ENCODE data around the gene TRHDE. TPM values are rescaled to one million over a fixed set of nuclear protein-coding genes. Genes with fewer than 3 reads are reported as not detected.
"Not testable (repeated sequence)": the region's sequence is repeated elsewhere in the genome, so short reads cannot be mapped to it uniquely, and the experiment has no call there.

The TRHDE gene
- total RNA-seq, 1 donor from 2014 or later = 0.51 TPM

DNA sequence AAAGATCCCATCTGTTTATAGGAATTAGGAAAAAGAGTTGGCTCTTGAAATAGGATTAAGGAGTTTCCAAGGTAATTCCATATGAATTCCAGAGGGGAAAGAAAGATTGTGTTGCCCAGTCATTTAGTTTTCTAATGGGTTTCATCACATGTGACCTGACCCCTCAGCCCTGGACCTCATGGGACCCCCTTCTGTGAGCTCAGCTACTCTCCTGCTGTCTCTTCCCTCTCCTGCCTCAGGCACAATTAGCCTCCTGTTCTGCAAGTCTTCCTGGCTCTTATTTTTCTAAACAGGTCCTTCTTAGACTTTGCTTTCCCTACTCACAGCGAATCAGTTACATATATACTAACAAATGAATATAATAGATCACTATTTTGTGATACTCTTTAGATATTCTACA, 237.7 kb downstream of the TRHDE start:
- no peaks in the 10 kb centered on the region for H3K27me3 Mint-ChIP-seq (ENCODE audit: low read depth)
- no peak for TF ChIP-seq CTCF (conservative IDR thresholded peaks at IDR 0.05)
- no peak overlapping the region for H3K4me3 Mint-ChIP-seq
- H3K27ac Mint-ChIP-seq (ENCODE audit: unreplicated experiment) = no peak overlapping the region
- peaks cover 9% of the 10 kb centered on the region for H3K9me3 Mint-ChIP-seq
- DNase-seq (ENCODE audit: low read depth, low spot score) = no peak
- H3K4me1 Mint-ChIP-seq = peaks cover 34% of the 10 kb centered on the region
- H3K36me3 Mint-ChIP-seq (ENCODE audit: low read depth) = no peaks in the 10 kb centered on the region

GRCh38 chr12:72510772-72511171, 238.6 kb downstream of the TRHDE start:
- H3K36me3 Mint-ChIP-seq (ENCODE audit: low read depth) = no peaks in the 10 kb centered on the region
- H3K27me3 Mint-ChIP-seq (ENCODE audit: low read depth) = no peaks in the 10 kb centered on the region
- no peak overlapping the region for H3K4me3 Mint-ChIP-seq
- peaks cover 9% of the 10 kb centered on the region for H3K9me3 Mint-ChIP-seq
- no peak for DNase-seq (ENCODE audit: low read depth, low spot score)
- H3K27ac Mint-ChIP-seq (ENCODE audit: unreplicated experiment) = no peak overlapping the region
- peaks cover 27% of the 10 kb centered on the region for H3K4me1 Mint-ChIP-seq
- no peak for TF ChIP-seq CTCF (conservative IDR thresholded peaks at IDR 0.05)

- Mint-ChIP-seq H3K4me3 (no peak overlapping the region), H3K9me3 (peaks cover 9% of the 10 kb centered on the region), H3K27me3 (ENCODE audit: low read depth) (no peaks in the 10 kb centered on the region), H3K27ac (ENCODE audit: unreplicated experiment) (no peak overlapping the region), H3K4me1 (peaks cover 26% of the 10 kb centered on the region), H3K36me3 (ENCODE audit: low read depth) (no peaks in the 10 kb centered on the region)
- TF ChIP-seq CTCF (conservative IDR thresholded peaks at IDR 0.05) = no peak
- DNase-seq (ENCODE audit: low read depth, low spot score) = no peak
Measured at GRCh38 chr12:72511498-72511897, 239.3 kb downstream of the TRHDE start.

DNA sequence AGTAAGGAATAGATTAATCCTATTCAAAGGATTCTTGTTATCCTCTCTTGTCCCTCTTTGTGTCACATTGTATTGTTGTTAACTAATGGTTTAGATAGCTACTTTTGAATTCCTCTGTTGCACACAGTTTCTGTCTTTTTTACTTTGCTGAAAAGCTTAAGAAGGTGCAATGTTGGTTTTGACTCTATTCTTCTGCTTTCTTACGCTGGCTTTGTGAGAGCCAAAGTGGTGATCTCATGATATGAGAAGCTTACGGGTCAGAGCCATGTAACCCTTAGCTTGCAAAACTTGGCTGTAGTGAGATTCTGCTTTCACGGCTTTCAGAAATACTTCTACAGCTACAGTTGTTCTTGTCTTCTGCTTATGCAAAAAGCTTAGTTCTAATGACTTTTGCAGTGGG, 239.7 kb downstream of the TRHDE start:
- H3K27ac Mint-ChIP-seq (ENCODE audit: unreplicated experiment) = peak overlapping the region; percentile 94
- peaks cover 8% of the 10 kb centered on the region for H3K9me3 Mint-ChIP-seq
- no peaks in the 10 kb centered on the region for H3K36me3 Mint-ChIP-seq (ENCODE audit: low read depth)
- no peak overlapping the region for H3K4me3 Mint-ChIP-seq
- no peak for DNase-seq (ENCODE audit: low read depth, low spot score)
- peaks cover 26% of the 10 kb centered on the region for H3K4me1 Mint-ChIP-seq
- TF ChIP-seq CTCF (conservative IDR thresholded peaks at IDR 0.05) = no peak
- H3K27me3 Mint-ChIP-seq (ENCODE audit: low read depth) = no peaks in the 10 kb centered on the region

DNA sequence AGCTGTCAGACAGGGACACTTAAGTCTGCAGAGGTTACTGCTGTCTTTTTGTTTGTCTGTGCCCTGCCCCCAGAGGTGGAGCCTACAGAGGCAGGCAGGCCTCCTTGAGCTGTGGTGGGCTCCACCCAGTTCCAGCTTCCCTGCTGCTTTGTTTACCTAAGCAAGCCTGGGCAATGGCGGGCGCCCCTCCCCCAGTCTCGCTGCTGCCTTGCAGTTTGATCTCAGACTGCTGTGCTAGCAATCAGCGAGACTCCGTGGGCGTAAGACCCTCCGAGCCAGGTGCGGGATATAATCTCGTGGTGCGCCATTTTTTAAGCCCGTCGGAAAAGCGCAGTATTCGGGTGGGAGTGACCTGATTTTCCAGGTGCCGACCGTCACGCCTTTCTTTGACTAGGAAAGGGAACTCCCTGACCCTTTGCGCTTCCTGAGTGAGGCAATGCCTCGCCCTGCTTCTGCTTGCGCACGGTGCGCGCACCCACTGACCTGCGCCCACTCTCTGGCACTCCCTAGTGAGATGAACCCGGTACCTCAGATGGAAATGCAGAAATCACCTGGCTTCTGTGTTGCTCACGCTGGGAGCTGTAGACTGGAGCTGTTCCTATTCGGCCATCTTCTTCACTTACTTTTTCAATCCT, 248.0 kb downstream of the TRHDE start:
- not testable (repeated sequence) for H3K27me3 Mint-ChIP-seq (ENCODE audit: low read depth); H3K9me3 Mint-ChIP-seq; H3K27ac Mint-ChIP-seq (ENCODE audit: unreplicated experiment); H3K36me3 Mint-ChIP-seq (ENCODE audit: low read depth); H3K4me1 Mint-ChIP-seq; DNase-seq (ENCODE audit: low read depth, low spot score); H3K4me3 Mint-ChIP-seq

DNA sequence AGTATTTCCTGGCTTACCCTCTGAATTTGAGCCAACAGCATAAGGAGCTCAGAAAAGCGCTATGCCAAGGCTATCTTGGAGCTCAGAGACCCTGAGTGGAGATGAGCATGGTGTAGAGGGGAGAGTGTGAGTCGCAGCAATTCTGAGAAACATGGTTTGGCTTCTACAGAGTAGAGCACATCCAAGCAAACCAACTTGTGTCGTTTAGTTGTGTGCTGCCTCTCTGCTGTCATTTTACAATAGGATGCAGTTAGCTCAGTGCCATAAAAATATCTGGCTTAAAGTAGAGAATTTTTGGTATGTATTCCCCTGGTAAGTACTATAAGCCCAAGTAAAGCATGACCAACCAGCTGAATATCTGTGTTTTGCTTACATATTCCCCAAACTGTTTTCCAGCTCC, 249.2 kb downstream of the TRHDE start:
- DNase-seq (ENCODE audit: low read depth, low spot score) = no peak
- Mint-ChIP-seq H3K27ac (ENCODE audit: unreplicated experiment) (no peak overlapping the region), H3K36me3 (ENCODE audit: low read depth) (peaks cover 4% of the 10 kb centered on the region), H3K4me3 (no peak overlapping the region), H3K27me3 (ENCODE audit: low read depth) (no peaks in the 10 kb centered on the region), H3K9me3 (peaks cover 2% of the 10 kb centered on the region), H3K4me1 (no peaks in the 10 kb centered on the region)
- no peak for TF ChIP-seq CTCF (conservative IDR thresholded peaks at IDR 0.05)

Measured in neural crest cell (in vitro differentiated cells).